B cell (primary cell): ENCODE results near the gene ORC4. TPM values are rescaled to one million over a fixed set of nuclear protein-coding genes. Genes with fewer than 3 reads are reported as not detected.

Source experiments
- ATAC-seq: fragments of 200-7000 bp; cut with Tn5 transposase; one replicate; pipeline ENCODE4 v1.10.0; 2021; ENCODE audit warnings: low read depth, mild to moderate bottlenecking, moderate number of reproducible peaks, moderate library complexity
- CTCF ChIA-PET: fragments of 350-600 bp; sonication (Branson Sonifier 250); formaldehyde crosslinking; loops from one replicate; lab custom pipeline; 2021; ENCODE audit warnings: antibody characterized with exemption, inconsistent platforms; lab: Charles Lee
- POLR2A ChIA-PET: fragments of 350-600 bp; sonication (Branson Sonifier 250); formaldehyde crosslinking; loops from one replicate; lab custom pipeline; 2021; ENCODE audit warnings: antibody characterized with exemption; lab: Charles Lee
- DNase-seq: peaks from one replicate; pipeline ENCODE4 v3.0.0; 2013
- H2AFZ ChIP-seq: 2 replicates; pipeline ENCODE4 v1.6.1; 2012; ENCODE audit warnings: mild to moderate bottlenecking, low read depth, low read length; ENCODE audit not compliant: insufficient read depth, poor library complexity, severe bottlenecking
- H3K27ac ChIP-seq, 2 donors: 1 replicate in 1 of 2; 2 replicates in 1 of 2; pipeline ENCODE4 v1.5.1; 2012 to 2013; ENCODE audit warnings: low read length in 2 of 2, mild to moderate bottlenecking in 2 of 2, moderate library complexity in 1 of 2
- H3K27me3 ChIP-seq, 4 experiments: fragments of 200-600 bp in 1 of 4; sonication (generic) in 1 of 4; replicated peaks in 1 of 4; 1 replicate in 2 of 4; 2 replicates in 2 of 4; pipeline versions ENCODE4 v1.6.1 to v1.7.0; 2013 to 2016; ENCODE audit warnings: low read length in 3 of 4, mild to moderate bottlenecking in 2 of 4, mixed read lengths in 1 of 4, moderate library complexity in 1 of 4; ENCODE audit not compliant: insufficient read depth in 4 of 4, control insufficient read depth in 3 of 4; ENCODE audit errors: control extremely low read depth in 1 of 4
- H3K36me3 ChIP-seq, 2 experiments: replicated peaks in 1 of 2; 1 replicate in 1 of 2; 2 replicates in 1 of 2; pipeline versions ENCODE4 v1.6.1 to v1.7.1; 2013; ENCODE audit warnings: low read length in 1 of 2; ENCODE audit not compliant: insufficient read depth in 2 of 2, control insufficient read depth in 1 of 2; ENCODE audit errors: control extremely low read depth in 1 of 2, extremely low read depth in 1 of 2
- H3K4me1 ChIP-seq, 2 donors: fragments of 200-600 bp in 1 of 2; sonication (generic) in 1 of 2; 1 replicate in 1 of 2; 2 replicates in 1 of 2; pipeline versions ENCODE4 v1.5.1 to v1.6.1; 2013 to 2017; ENCODE audit warnings: low read length in 2 of 2; ENCODE audit not compliant: control insufficient read depth in 2 of 2, insufficient read depth in 2 of 2
- H3K4me2 ChIP-seq: replicated peaks from 2 replicates; pipeline ENCODE3; 2012; ENCODE audit warnings: mild to moderate bottlenecking, low read depth, low read length; ENCODE audit not compliant: poor library complexity, severe bottlenecking
- H3K4me3 ChIP-seq, 5 experiments: fragments of 200-600 bp in 1 of 5; sonication (generic) in 1 of 5; 1 replicate in 3 of 5; 2 replicates in 2 of 5; pipeline versions ENCODE4 v1.5.1 to v1.7.0; 2011 to 2016; ENCODE audit warnings: low read length in 4 of 5, mild to moderate bottlenecking in 4 of 5, low read depth in 2 of 5, control low read depth in 1 of 5, moderate library complexity in 1 of 5; ENCODE audit not compliant: insufficient read depth in 1 of 5; ENCODE audit errors: control extremely low read depth in 1 of 5, extremely low read depth in 1 of 5
- H3K79me2 ChIP-seq: fragments of 200-600 bp; sonication (generic); one replicate; pipeline ENCODE4 v1.6.0; 2016; ENCODE audit warnings: low read length; ENCODE audit not compliant: control insufficient read depth, insufficient read depth
- H3K9ac ChIP-seq: fragments of 200-600 bp; sonication (generic); 2 replicates; pipeline ENCODE4 v1.6.1; 2017; ENCODE audit warnings: mild to moderate bottlenecking, low read length, moderate library complexity
- H3K9me3 ChIP-seq, 3 donors: one replicate each; pipeline versions ENCODE4 v1.6.1 to v1.7.1; 2013; ENCODE audit warnings: low read length in 2 of 3; ENCODE audit not compliant: control insufficient read depth in 2 of 3, insufficient read depth in 1 of 3; ENCODE audit errors: control extremely low read depth in 1 of 3
- H4K20me1 ChIP-seq: 2 replicates; pipeline ENCODE4 v1.6.0; 2012; ENCODE audit warnings: mild to moderate bottlenecking, low read length; ENCODE audit not compliant: insufficient read depth, control insufficient read depth, poor library complexity, severe bottlenecking
- H3K27ac Mint-ChIP-seq: one replicate; pipeline ENCODE4 v1.8.0; 2021; ENCODE audit warnings: mixed read lengths
- H3K27me3 Mint-ChIP-seq: one replicate; pipeline ENCODE4 v1.8.0; 2021; ENCODE audit warnings: mixed read lengths
- H3K4me1 Mint-ChIP-seq: one replicate; pipeline ENCODE4 v1.8.0; 2021; ENCODE audit warnings: mixed read lengths
- H3K4me3 Mint-ChIP-seq: one replicate; pipeline ENCODE4 v1.8.0; 2021; ENCODE audit warnings: mixed read lengths
- H3K9me3 Mint-ChIP-seq: one replicate; pipeline ENCODE4 v1.8.0; 2022; ENCODE audit warnings: mixed read lengths; ENCODE audit not compliant: insufficient read depth
- CTCF ChIP-seq: fragments of 200-600 bp; IDR thresholded peaks from one replicate; pipeline ENCODE4 v1.8.0; 2022; ENCODE audit warnings: antibody characterized with exemption, mild to moderate bottlenecking
- EZH2 ChIP-seq: IDR thresholded peaks from 2 replicates; pipeline ENCODE4 v1.6.1; 2012; ENCODE audit warnings: borderline replicate concordance, low read depth, mild to moderate bottlenecking, moderate library complexity, low read length; ENCODE audit not compliant: insufficient read depth, poor library complexity, severe bottlenecking
- intact Hi-C: fragments of 100-400 bp; cut with micrococcal nuclease; formaldehyde crosslinking; loops from one replicate; pipeline ENCODE4 v1.10.0; 2022
- polyA plus RNA-seq: library from polyadenylated mRNA; depleted of rRNA; stranded (reverse); fragments of >200 nt; gene quantifications from 2 replicates; pipeline ENCODE4 v1.2.3, GENCODE V29; 2012
- total RNA-seq, 2 donors: library from RNA; stranded (reverse); fragments of 120-200 nt in 1 of 2; gene quantifications; 1 replicate in 1 of 2; 2 replicates in 1 of 2; pipeline versions ENCODE4 v1.2.3 to v1.2.4, GENCODE V29; 2013 to 2022

The ORC4 gene
- total and polyA plus RNA-seq, 2 donors (not counting 1 experiment from before 2014, with no cell fraction given), result 31.5 to 48.9 TPM

GRCh38 chr2:147882631-147883030 lies 137.9 kb downstream of the ORC4 start:
- no peaks in the 10 kb centered on the region for H3K79me2 ChIP-seq
- H3K4me1 Mint-ChIP-seq, result peaks cover 3% of the 10 kb centered on the region
- no peaks in the 10 kb centered on the region for H3K27me3 Mint-ChIP-seq
- H3K9ac ChIP-seq, result no peak overlapping the region
- DNase-seq (no peak), ATAC-seq (no peak)
- no peak overlapping the region for H3K4me3 ChIP-seq
- H3K4me2 ChIP-seq, result no peak overlapping the region
- H3K36me3 ChIP-seq, result no peaks in the 10 kb centered on the region
- H3K9me3 ChIP-seq, result no peaks in the 10 kb centered on the region
- no peak overlapping the region for H3K4me3 Mint-ChIP-seq
- no peak overlapping the region for H3K27ac Mint-ChIP-seq
- TF ChIP-seq EZH2 (no peak), CTCF (no peak)
- ChIA-PET CTCF (no interaction called here), POLR2A (no interaction called here)
- intact Hi-C loops, result no loop called here
- H2AFZ ChIP-seq, result no peak overlapping the region
- no peaks in the 10 kb centered on the region for H3K27me3 ChIP-seq
- H4K20me1 ChIP-seq, result no peaks in the 10 kb centered on the region
- no peaks in the 10 kb centered on the region for H3K4me1 ChIP-seq
- H3K27ac ChIP-seq, result no peak overlapping the region
- H3K9me3 Mint-ChIP-seq, result no peaks in the 10 kb centered on the region

Other genes with a start within 250 kb of the ORC4 start
- 2.0 and 2.9 TPM in 2 replicates for gene ACVR2A, start 175.7 kb downstream of the ORC4 start, total RNA-seq
- gene ACVR2A, start 175.7 kb downstream of the ORC4 start, polyA plus RNA-seq, result 0.91 and 1.8 TPM in 2 replicates
- gene MBD5, start 354 bp upstream of the ORC4 start, total RNA-seq, result 67.9 and 69.7 TPM in 2 replicates
- 9.7 and 10.9 TPM in 2 replicates for gene MBD5, start 354 bp upstream of the ORC4 start, polyA plus RNA-seq